Measurements from ENCODE around the gene C5orf58.

- TF ChIP-seq CTCF (IDR thresholded peaks at IDR 0.05; ENCODE audit: low read depth, low read length): no peak
- no peak for TF ChIP-seq EZH2phosphoT487 (IDR thresholded peaks at IDR 0.05; ENCODE audit: low read depth)
Observed at GRCh38 chr5:170218726-170219125, 14.1 kb upstream of the C5orf58 start.
